HCT116 (cell line): ENCODE results near the gene PUSL1. TPM values are rescaled to one million over a fixed set of nuclear protein-coding genes. Genes with fewer than 3 reads are reported as not detected.

Experiments
- ATAC-seq: fragments of 200-7000 bp; cut with Tn5 transposase; 2 replicates; pipeline ENCODE4 v1.9.1; 2020; ENCODE audit warnings: mild to moderate bottlenecking, moderate library complexity
- BruUV-seq: library from RNA; stranded (reverse); fragments of 400-500 nt; replicated peaks from 2 replicates; lab custom pipeline; 2021; lab: Mats Ljungman, UMichigan
- CTCF ChIA-PET: fragments of 300-600 bp; sonication (Branson Sonifier 250); formaldehyde crosslinking; loops from one replicate; lab custom pipeline; 2021; ENCODE audit warnings: antibody characterized with exemption; lab: Charles Lee
- POLR2A ChIA-PET: fragments of 300-600, 350-600 bp; sonication (Branson Sonifier 250); formaldehyde crosslinking; loops from one replicate; lab custom pipeline; 2021; ENCODE audit warnings: antibody characterized with exemption; lab: Charles Lee
- RAD21 ChIA-PET, 2 experiments: fragments of 300-600 bp; sonication (Branson Sonifier 250); formaldehyde crosslinking; loops; one replicate each; lab custom pipeline; 2023; ENCODE audit warnings: low total read pairs in 2 of 2; ENCODE audit not compliant: uncharacterized antibody in 2 of 2, unreplicated experiment in 2 of 2, low non-redundant PET in 1 of 2; lab: Charles Lee
- DNase-seq: peaks from one replicate; pipeline ENCODE4 v3.0.0-alpha.2; 2010; ENCODE audit warnings: low read depth, low spot score
- H2AFZ ChIP-seq: fragments of 200-600 bp; shearing (Covaris generic), sonication (generic); 2 replicates; pipeline ENCODE4 v1.6.1; 2017; ENCODE audit warnings: low read depth, mixed run types, mixed read lengths, antibody characterized with exemption, low read length; ENCODE audit not compliant: poor library complexity, severe bottlenecking
- H3K27ac ChIP-seq: 2 replicates; pipeline ENCODE4 v1.5.1; 2012; ENCODE audit warnings: low read depth, low read length
- H3K27me3 ChIP-seq: fragments of 200-600 bp; sonication (generic); 2 replicates; pipeline ENCODE4 v1.6.1; 2016; ENCODE audit warnings: mixed run types, low read length, mixed read lengths; ENCODE audit not compliant: insufficient read depth
- H3K36me3 ChIP-seq, 2 experiments: fragments of 200-500 bp in 1 of 2; fragments of 200-600 bp in 1 of 2; sonication (Bioruptor generic) in 1 of 2; sonication (generic) in 1 of 2; 2 replicates each; pipeline versions ENCODE4 v1.5.1 to v1.6.1; 2014 to 2016; ENCODE audit warnings: low read length in 2 of 2, inconsistent platforms in 1 of 2, mixed read lengths in 1 of 2, mixed run types in 1 of 2; ENCODE audit not compliant: insufficient read depth in 2 of 2, control insufficient read depth in 1 of 2
- H3K4me1 ChIP-seq, 2 experiments: fragments of 200-600 bp in 1 of 2; sonication (generic) in 1 of 2; 2 replicates each; pipeline versions ENCODE4 v1.5.1 to v1.6.1; 2012 to 2017; ENCODE audit warnings: low read length in 2 of 2, inconsistent platforms in 1 of 2, mild to moderate bottlenecking in 1 of 2, mixed read lengths in 1 of 2, mixed run types in 1 of 2, moderate library complexity in 1 of 2; ENCODE audit not compliant: insufficient read depth in 2 of 2, control insufficient read depth in 1 of 2
- H3K4me2 ChIP-seq: fragments of 200-600 bp; sonication (generic); 2 replicates; pipeline ENCODE4 v1.6.1; 2017; ENCODE audit warnings: mixed run types, low read length, mixed read lengths
- H3K4me3 ChIP-seq, 2 experiments: fragments of 200-600 bp in 1 of 2; sonication (generic) in 1 of 2; replicated peaks in 1 of 2; 2 replicates each; pipeline ENCODE4 v1.5.1; 2011 to 2016; ENCODE audit warnings: low read length in 2 of 2, control low read depth in 1 of 2, low read depth in 1 of 2, mild to moderate bottlenecking in 1 of 2, mixed read lengths in 1 of 2, mixed run types in 1 of 2
- H3K79me2 ChIP-seq: fragments of 200-600 bp; sonication (generic); 2 replicates; pipeline ENCODE4 v1.6.1; 2017; ENCODE audit warnings: mild to moderate bottlenecking, mixed run types, low read length, moderate library complexity, mixed read lengths; ENCODE audit not compliant: insufficient read depth
- H3K9ac ChIP-seq: fragments of 200-600 bp; sonication (generic); 2 replicates; pipeline ENCODE4 v1.6.1; 2016; ENCODE audit warnings: low read length, mixed read lengths
- H3K9me2 ChIP-seq: fragments of 200-600 bp; sonication (generic), shearing (Covaris generic); 2 replicates; pipeline ENCODE4 v1.6.1; 2017; ENCODE audit warnings: mixed run types, mild to moderate bottlenecking, moderate library complexity; ENCODE audit not compliant: insufficient read depth
- H3K9me3 ChIP-seq, 2 experiments: fragments of 200-500 bp in 1 of 2; fragments of 200-600 bp in 1 of 2; sonication (Bioruptor generic) in 1 of 2; sonication (generic) in 1 of 2; 2 replicates each; pipeline ENCODE4 v1.6.1; 2014 to 2017; ENCODE audit warnings: low read length in 2 of 2, mixed read lengths in 2 of 2, inconsistent platforms in 1 of 2, low read depth in 1 of 2, mild to moderate bottlenecking in 1 of 2, mixed run types in 1 of 2, moderate library complexity in 1 of 2; ENCODE audit not compliant: control insufficient read depth in 1 of 2, insufficient read depth in 1 of 2
- H4K20me1 ChIP-seq: fragments of 200-600 bp; sonication (generic), shearing (Covaris generic); 2 replicates; pipeline ENCODE4 v1.6.1; 2017; ENCODE audit warnings: mixed run types, mild to moderate bottlenecking, moderate library complexity; ENCODE audit not compliant: insufficient read depth
- CBX3 ChIP-seq: IDR thresholded peaks from 2 replicates; pipeline ENCODE4 v1.6.1; 2012; ENCODE audit warnings: low read depth
- EGR1 ChIP-seq: IDR thresholded peaks from 2 replicates; pipeline ENCODE4 v1.6.1; 2012; ENCODE audit warnings: low read depth
- EZH2 ChIP-seq: fragments of 200-600 bp; sonication (generic); IDR thresholded peaks from 2 replicates; pipeline ENCODE4 v1.6.1; 2017; ENCODE audit warnings: antibody characterized with exemption, mixed run types
- JUND ChIP-seq: IDR thresholded peaks from 2 replicates; pipeline ENCODE4 v1.6.1; 2012
- POLR2A ChIP-seq: IDR thresholded peaks from 2 replicates; pipeline ENCODE4 v1.7.0; 2011; ENCODE audit warnings: borderline replicate concordance; ENCODE audit not compliant: insufficient read depth, insufficient read length; ENCODE audit errors: extremely low read depth
- POLR2AphosphoS5 ChIP-seq: IDR thresholded peaks from 2 replicates; pipeline ENCODE4 v1.6.1; 2011; ENCODE audit warnings: mild to moderate bottlenecking, low read depth, low read length, moderate library complexity
- RAD21 ChIP-seq: IDR thresholded peaks from 2 replicates; pipeline ENCODE4 v1.6.1; 2012; ENCODE audit warnings: low read depth, mild to moderate bottlenecking
- SIN3A ChIP-seq: IDR thresholded peaks from 2 replicates; pipeline ENCODE4 v1.6.1; 2012; ENCODE audit warnings: low read depth
- SP1 ChIP-seq: IDR thresholded peaks from 2 replicates; pipeline ENCODE4 v1.6.1; 2012; ENCODE audit warnings: low read depth
- SRF ChIP-seq: IDR thresholded peaks from 2 replicates; pipeline ENCODE4 v1.6.1; 2012; ENCODE audit warnings: low read depth
- YY1 ChIP-seq: IDR thresholded peaks from 2 replicates; pipeline ENCODE4 v1.6.1; 2011; ENCODE audit warnings: low read length, low read depth, moderate library complexity, mild to moderate bottlenecking; ENCODE audit not compliant: insufficient replicate concordance; ENCODE audit errors: extremely low read depth
- ZFX ChIP-seq: fragments of 450-650 bp; IDR thresholded peaks from 2 replicates; pipeline ENCODE4 v1.6.1; 2017
- ZNF274 ChIP-seq: fragments of 200-500 bp; sonication (Bioruptor generic); IDR thresholded peaks from 2 replicates; pipeline ENCODE4 v1.6.1; 2014; ENCODE audit warnings: mild to moderate bottlenecking, low read depth, low read length, inconsistent platforms
- intact Hi-C: fragments of 100-400 bp; cut with micrococcal nuclease; formaldehyde crosslinking; loops from 2 replicates; pipeline ENCODE4 v1.10.0; 2022
- total RNA-seq: library from RNA; stranded (reverse); gene quantifications from one replicate; pipeline ENCODE4 v1.2.1, GENCODE V29; 2021; ENCODE audit not compliant: unreplicated experiment
- TF ChIP-seq, protein P1 (sequence below): IDR thresholded peaks from 2 replicates; pipeline ENCODE4 v1.6.1; 2012
- TF ChIP-seq, protein P2 (sequence below): IDR thresholded peaks from 2 replicates; pipeline ENCODE4 v1.6.1; 2012
- TF ChIP-seq, protein P3 (sequence below): IDR thresholded peaks from 2 replicates; pipeline ENCODE4 v1.6.1; 2011; ENCODE audit warnings: mild to moderate bottlenecking, low read length, moderate library complexity; ENCODE audit not compliant: insufficient replicate concordance; ENCODE audit errors: extremely low read depth
- TF ChIP-seq, protein P4 (sequence below): IDR thresholded peaks from 2 replicates; pipeline ENCODE4 v1.6.1; 2012; ENCODE audit warnings: low read depth

PUSL1 gene
- total RNA-seq, 1 experiment from 2014 or later: 47.2 TPM

DNA sequence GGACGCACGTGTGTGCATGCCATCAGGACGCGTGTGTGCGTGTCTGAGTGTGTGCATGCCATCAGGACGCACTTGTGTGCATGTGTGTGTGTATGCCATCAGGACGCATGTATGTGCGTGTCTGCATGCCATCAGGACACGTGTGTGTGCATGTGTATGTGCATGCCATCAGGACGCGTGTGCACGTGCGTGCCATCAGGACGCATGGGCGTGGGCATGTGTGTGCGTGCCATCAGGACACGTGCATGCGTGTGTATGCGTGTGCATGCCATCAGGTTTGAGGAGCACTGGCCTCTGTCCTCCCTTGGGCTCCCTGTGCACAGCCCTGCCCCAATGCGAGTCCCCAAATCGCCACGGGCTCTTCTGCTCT lies 49.3 kb upstream of the PUSL1 start:
- no peak for DNase-seq
- Histone ChIP-seq H3K9ac (no peak overlapping the region), H3K36me3 (peaks cover 30 to 52% of the 10 kb centered on the region in 2 experiments; a peak in 3 of 4 replicates), H3K27ac (no peak overlapping the region; the same call in 1 of the 2 replicates), H4K20me1 (no peaks in the 10 kb centered on the region), H3K9me2 (no peaks in the 10 kb centered on the region), H3K27me3 (no peaks in the 10 kb centered on the region), H3K79me2 (peaks cover 16% of the 10 kb centered on the region; the same call in 1 of the 2 replicates), H3K9me3 (no peaks in the 10 kb centered on the region), H2AFZ (no peak overlapping the region), H3K4me1 (no peaks in the 10 kb centered on the region), H3K4me2 (no peak overlapping the region), H3K4me3 (no peak overlapping the region)
- CTCF ChIA-PET: no interaction called here
- TF ChIP-seq EGR1 (no peak), YY1 (no peak), EZH2 (no peak), POLR2AphosphoS5 (no peak), ZFX (no peak), CBX3 (no peak), SRF (no peak), SP1 (no peak)
- TF ChIP-seq, protein P1, sequence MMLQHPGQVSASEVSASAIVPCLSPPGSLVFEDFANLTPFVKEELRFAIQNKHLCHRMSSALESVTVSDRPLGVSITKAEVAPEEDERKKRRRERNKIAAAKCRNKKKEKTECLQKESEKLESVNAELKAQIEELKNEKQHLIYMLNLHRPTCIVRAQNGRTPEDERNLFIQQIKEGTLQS: no peak
- intact Hi-C loops: no loop called here
- RAD21 ChIA-PET: no interaction called here
- ATAC-seq: no peak
- POLR2A ChIA-PET: no interaction called here
- no TSS peak for BruUV-seq

DNA sequence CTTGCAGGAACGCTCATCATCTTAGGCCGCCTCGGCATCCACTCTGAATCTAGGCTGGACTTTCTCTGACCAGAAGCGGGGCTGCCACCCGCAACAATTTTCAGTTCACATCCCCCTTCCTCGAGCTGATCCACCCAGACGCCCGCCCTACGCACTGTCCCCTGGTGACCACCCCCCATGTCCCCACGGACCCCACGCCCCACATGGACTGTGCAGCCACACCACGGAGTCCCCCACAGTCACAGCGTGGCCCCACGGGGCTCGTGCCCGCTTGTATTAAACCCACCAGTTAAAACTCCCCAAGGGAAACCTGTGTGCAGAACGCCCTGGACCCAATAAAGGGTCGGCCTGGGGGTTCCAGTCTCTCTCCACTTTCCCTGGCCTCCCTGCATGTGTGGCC lies 48.9 kb upstream of the PUSL1 start:
- Histone ChIP-seq H3K27me3 (no peaks in the 10 kb centered on the region), H3K9me3 (no peaks in the 10 kb centered on the region), H3K36me3 (peaks cover 32 to 51% of the 10 kb centered on the region in 2 experiments; a peak in 3 of 4 replicates), H4K20me1 (no peaks in the 10 kb centered on the region), H3K4me3 (no peak overlapping the region), H3K4me1 (no peaks in the 10 kb centered on the region), H3K27ac (no peak overlapping the region), H3K4me2 (no peak overlapping the region), H3K9me2 (no peaks in the 10 kb centered on the region), H3K79me2 (peaks cover 16% of the 10 kb centered on the region; the same call in 1 of the 2 replicates), H2AFZ (no peak overlapping the region), H3K9ac (no peak overlapping the region)
- BruUV-seq: no TSS peak
- DNase-seq: no peak
- POLR2A ChIA-PET: no interaction called here
- intact Hi-C loops: no loop called here
- RAD21 ChIA-PET: no interaction called here
- CTCF ChIA-PET: no interaction called here
- no peak for ATAC-seq
- no peak for TF ChIP-seq YY1
- no peak for TF ChIP-seq CBX3
- TF ChIP-seq, protein P2, sequence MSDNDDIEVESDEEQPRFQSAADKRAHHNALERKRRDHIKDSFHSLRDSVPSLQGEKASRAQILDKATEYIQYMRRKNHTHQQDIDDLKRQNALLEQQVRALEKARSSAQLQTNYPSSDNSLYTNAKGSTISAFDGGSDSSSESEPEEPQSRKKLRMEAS: no peak
- no peak for TF ChIP-seq SIN3A
- TF ChIP-seq JUND: no peak
- TF ChIP-seq, protein P3, sequence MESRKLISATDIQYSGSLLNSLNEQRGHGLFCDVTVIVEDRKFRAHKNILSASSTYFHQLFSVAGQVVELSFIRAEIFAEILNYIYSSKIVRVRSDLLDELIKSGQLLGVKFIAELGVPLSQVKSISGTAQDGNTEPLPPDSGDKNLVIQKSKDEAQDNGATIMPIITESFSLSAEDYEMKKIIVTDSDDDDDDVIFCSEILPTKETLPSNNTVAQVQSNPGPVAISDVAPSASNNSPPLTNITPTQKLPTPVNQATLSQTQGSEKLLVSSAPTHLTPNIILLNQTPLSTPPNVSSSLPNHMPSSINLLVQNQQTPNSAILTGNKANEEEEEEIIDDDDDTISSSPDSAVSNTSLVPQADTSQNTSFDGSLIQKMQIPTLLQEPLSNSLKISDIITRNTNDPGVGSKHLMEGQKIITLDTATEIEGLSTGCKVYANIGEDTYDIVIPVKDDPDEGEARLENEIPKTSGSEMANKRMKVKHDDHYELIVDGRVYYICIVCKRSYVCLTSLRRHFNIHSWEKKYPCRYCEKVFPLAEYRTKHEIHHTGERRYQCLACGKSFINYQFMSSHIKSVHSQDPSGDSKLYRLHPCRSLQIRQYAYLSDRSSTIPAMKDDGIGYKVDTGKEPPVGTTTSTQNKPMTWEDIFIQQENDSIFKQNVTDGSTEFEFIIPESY: no peak
- no peak for TF ChIP-seq ZFX
- TF ChIP-seq SP1: no peak
- TF ChIP-seq, protein P4, sequence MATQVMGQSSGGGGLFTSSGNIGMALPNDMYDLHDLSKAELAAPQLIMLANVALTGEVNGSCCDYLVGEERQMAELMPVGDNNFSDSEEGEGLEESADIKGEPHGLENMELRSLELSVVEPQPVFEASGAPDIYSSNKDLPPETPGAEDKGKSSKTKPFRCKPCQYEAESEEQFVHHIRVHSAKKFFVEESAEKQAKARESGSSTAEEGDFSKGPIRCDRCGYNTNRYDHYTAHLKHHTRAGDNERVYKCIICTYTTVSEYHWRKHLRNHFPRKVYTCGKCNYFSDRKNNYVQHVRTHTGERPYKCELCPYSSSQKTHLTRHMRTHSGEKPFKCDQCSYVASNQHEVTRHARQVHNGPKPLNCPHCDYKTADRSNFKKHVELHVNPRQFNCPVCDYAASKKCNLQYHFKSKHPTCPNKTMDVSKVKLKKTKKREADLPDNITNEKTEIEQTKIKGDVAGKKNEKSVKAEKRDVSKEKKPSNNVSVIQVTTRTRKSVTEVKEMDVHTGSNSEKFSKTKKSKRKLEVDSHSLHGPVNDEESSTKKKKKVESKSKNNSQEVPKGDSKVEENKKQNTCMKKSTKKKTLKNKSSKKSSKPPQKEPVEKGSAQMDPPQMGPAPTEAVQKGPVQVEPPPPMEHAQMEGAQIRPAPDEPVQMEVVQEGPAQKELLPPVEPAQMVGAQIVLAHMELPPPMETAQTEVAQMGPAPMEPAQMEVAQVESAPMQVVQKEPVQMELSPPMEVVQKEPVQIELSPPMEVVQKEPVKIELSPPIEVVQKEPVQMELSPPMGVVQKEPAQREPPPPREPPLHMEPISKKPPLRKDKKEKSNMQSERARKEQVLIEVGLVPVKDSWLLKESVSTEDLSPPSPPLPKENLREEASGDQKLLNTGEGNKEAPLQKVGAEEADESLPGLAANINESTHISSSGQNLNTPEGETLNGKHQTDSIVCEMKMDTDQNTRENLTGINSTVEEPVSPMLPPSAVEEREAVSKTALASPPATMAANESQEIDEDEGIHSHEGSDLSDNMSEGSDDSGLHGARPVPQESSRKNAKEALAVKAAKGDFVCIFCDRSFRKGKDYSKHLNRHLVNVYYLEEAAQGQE: no peak
- TF ChIP-seq SRF: no peak
- TF ChIP-seq POLR2A: no peak
- TF ChIP-seq RAD21: no peak
- no peak for TF ChIP-seq ZNF274
